Stomach smooth muscle (tissue), 2 donors: ENCODE data around the gene RNF183.
"Not testable (repeated sequence)": the region's sequence is repeated elsewhere in the genome, so short reads cannot be mapped to it uniquely, and the experiment has no call there.

Source experiments
- H3K27ac ChIP-seq: one replicate; pipeline ENCODE4 v1.7.0; 2013; ENCODE audit warnings: mild to moderate bottlenecking, low read length, inconsistent platforms
- H3K27me3 ChIP-seq, 2 donors: one replicate each; pipeline ENCODE4 v1.7.0; 2013; ENCODE audit warnings: low read length in 2 of 2; ENCODE audit not compliant: insufficient read depth in 2 of 2, control insufficient read depth in 1 of 2
- H3K36me3 ChIP-seq, 2 donors: one replicate each; pipeline ENCODE4 v1.7.0; 2013; ENCODE audit warnings: low read length in 2 of 2; ENCODE audit not compliant: control insufficient read depth in 2 of 2, insufficient read depth in 2 of 2
- H3K4me1 ChIP-seq: one replicate; pipeline ENCODE4 v1.7.0; 2013; ENCODE audit warnings: low read length; ENCODE audit not compliant: control insufficient read depth, insufficient read depth
- H3K4me3 ChIP-seq, 2 donors: one replicate each; pipeline ENCODE4 v1.7.0; 2013; ENCODE audit warnings: low read length in 2 of 2
- H3K9ac ChIP-seq, 2 donors: one replicate each; pipeline ENCODE4 v1.7.0; 2013; ENCODE audit warnings: low read length in 2 of 2, mild to moderate bottlenecking in 1 of 2
- H3K9me3 ChIP-seq, 2 donors: one replicate each; pipeline ENCODE4 v1.7.0; 2013; ENCODE audit warnings: low read length in 2 of 2; ENCODE audit not compliant: control insufficient read depth in 2 of 2
- donor health status: healthy.
- donor health status: Pancreatic carcinoma.

RNF183 gene

GRCh38 chr9:113298924-113299770 lies 4.0 kb downstream of the RNF183 start:
- Histone ChIP-seq H3K27me3 (peaks cover 0 to 2% of the 10 kb centered on the region in 2 donors), H3K4me1 (no peaks in the 10 kb centered on the region), H3K9me3 (no peaks in the 10 kb centered on the region), H3K9ac (no peak overlapping the region), H3K36me3 (no peaks in the 10 kb centered on the region), H3K27ac (no peak overlapping the region), H3K4me3 (no peak overlapping the region)

GRCh38 chr9:113298311-113298710 lies 4.9 kb downstream of the RNF183 start:
- H3K27me3 ChIP-seq = peaks cover 0 to 2% of the 10 kb centered on the region in 2 donors
- H3K9ac ChIP-seq = no peak overlapping the region
- H3K36me3 ChIP-seq = peaks cover under 1 to 1% of the 10 kb centered on the region in 2 donors
- no peak overlapping the region for H3K4me3 ChIP-seq
- no peaks in the 10 kb centered on the region for H3K4me1 ChIP-seq
- H3K9me3 ChIP-seq = no peaks in the 10 kb centered on the region
- H3K27ac ChIP-seq = no peak overlapping the region

GRCh38 chr9:113296796-113297558 lies 6.2 kb downstream of the RNF183 start:
- Histone ChIP-seq H3K9me3 (no peaks in the 10 kb centered on the region), H3K36me3 (peaks cover 5 to 8% of the 10 kb centered on the region in 2 donors), H3K27ac (no peak overlapping the region), H3K4me3 (no peak overlapping the region), H3K27me3 (no peaks in the 10 kb centered on the region), H3K4me1 (no peaks in the 10 kb centered on the region), H3K9ac (no peak overlapping the region)

GRCh38 chr9:113296247-113296646 lies 6.9 kb downstream of the RNF183 start:
- not testable (repeated sequence) for H3K9me3 ChIP-seq, H3K9ac ChIP-seq, H3K27ac ChIP-seq, H3K4me1 ChIP-seq, H3K4me3 ChIP-seq, H3K27me3 ChIP-seq
- peaks cover 11 to 14% of the 10 kb centered on the region in 2 donors for H3K36me3 ChIP-seq

- Histone ChIP-seq H3K9ac (no peak overlapping the region), H3K36me3 (peaks cover 33 to 35% of the 10 kb centered on the region in 2 donors), H3K9me3 (no peaks in the 10 kb centered on the region), H3K27me3 (no peaks in the 10 kb centered on the region), H3K27ac (no peak overlapping the region), H3K4me1 (no peaks in the 10 kb centered on the region), H3K4me3 (no peak overlapping the region)
These were observed 9.8 kb downstream of the RNF183 start for GRCh38 chr9:113293285-113293878.

GRCh38 chr9:113290052-113290607 lies 13.0 kb downstream of the RNF183 start:
- no peaks in the 10 kb centered on the region for H3K9me3 ChIP-seq
- no peak overlapping the region for H3K9ac ChIP-seq
- peaks cover 48 to 56% of the 10 kb centered on the region in 2 donors for H3K36me3 ChIP-seq
- H3K4me1 ChIP-seq = no peaks in the 10 kb centered on the region
- no peaks in the 10 kb centered on the region for H3K27me3 ChIP-seq
- H3K4me3 ChIP-seq = no peak overlapping the region
- no peak overlapping the region for H3K27ac ChIP-seq

- Histone ChIP-seq H3K27ac (no peak overlapping the region), H3K9ac (no peak overlapping the region), H3K9me3 (no peaks in the 10 kb centered on the region), H3K4me3 (no peak overlapping the region), H3K27me3 (no peaks in the 10 kb centered on the region), H3K4me1 (no peaks in the 10 kb centered on the region), H3K36me3 (peaks cover 57 to 65% of the 10 kb centered on the region in 2 donors)
These were observed 14.1 kb downstream of the RNF183 start for GRCh38 chr9:113289091-113289490.

GRCh38 chr9:113281356-113281755 lies 21.8 kb downstream of the RNF183 start:
- Histone ChIP-seq H3K27me3 (no peaks in the 10 kb centered on the region), H3K4me3 (no peak overlapping the region), H3K9ac (no peak overlapping the region), H3K27ac (no peak overlapping the region), H3K36me3 (peaks cover 43 to 51% of the 10 kb centered on the region in 2 donors), H3K4me1 (peaks cover 7% of the 10 kb centered on the region), H3K9me3 (no peaks in the 10 kb centered on the region)

- H3K27ac ChIP-seq = no peak overlapping the region
- no peak overlapping the region for H3K9ac ChIP-seq
- no peak overlapping the region for H3K4me3 ChIP-seq
- no peaks in the 10 kb centered on the region for H3K9me3 ChIP-seq
- H3K27me3 ChIP-seq = no peaks in the 10 kb centered on the region
- H3K36me3 ChIP-seq = peaks cover 33 to 35% of the 10 kb centered on the region in 2 donors
- peaks cover 10% of the 10 kb centered on the region for H3K4me1 ChIP-seq
These were observed 24.3 kb downstream of the RNF183 start for GRCh38 chr9:113278840-113279239.
